Measurements from ENCODE around the gene DDIT3. TPM values are rescaled to one million over a fixed set of nuclear protein-coding genes. Genes with fewer than 3 reads are reported as not detected.

Gene DDIT3
- total and polyA plus RNA-seq, 2 of the 8 experiments (the other 6 are each of a cell fraction or from before 2014, with no cell fraction given): 4.9 to 5.7 TPM

DNA sequence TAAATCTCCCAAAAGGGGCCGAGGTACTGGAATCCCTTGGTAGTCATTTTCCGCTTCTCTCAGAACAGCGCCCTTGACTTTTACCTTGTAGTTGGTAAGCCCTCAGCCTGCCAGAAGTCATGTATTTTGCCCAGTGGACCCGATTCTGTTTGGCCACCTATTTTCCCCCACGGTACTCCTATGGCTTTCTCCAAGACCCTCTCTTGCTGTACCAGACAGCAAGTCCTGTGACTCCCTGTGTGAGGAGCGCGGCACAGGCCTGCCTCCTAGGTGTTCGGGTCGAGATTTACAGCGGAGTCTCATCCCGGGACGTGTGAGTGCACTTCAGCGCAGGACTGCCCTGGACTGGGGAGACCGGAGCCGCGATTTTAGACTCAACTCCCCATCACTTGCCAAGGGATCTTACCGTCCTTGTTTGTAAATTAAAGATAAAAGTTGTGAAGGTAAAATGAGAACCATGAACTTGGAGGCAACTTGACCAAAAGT lies 1.3 kb upstream of the DDIT3 start:
- peaks cover 8 to 24% (median 14%) of the 10 kb centered on the region in 4 experiments for H3K4me1 ChIP-seq (replicated peaks in 1 of 4; ENCODE audit: control insufficient read depth in 3 of 4, insufficient read depth in 4 of 4, low read length in 3 of 4)
- no peaks in the 10 kb centered on the region for H3K27me3 ChIP-seq (replicated peaks in 1 of 4; ENCODE audit: control insufficient read depth in 3 of 4, extremely low read depth in 1 of 4, insufficient read depth in 3 of 4, low read length in 3 of 4)
- CTCF ChIA-PET (ENCODE audit: partially characterized antibody): interaction anchor here (0.8 to 2.0 kb wide), 4 partner anchors 31 to 279 kb away, joined by 3 to 4 read pairs (median 3); no protein-coding TSS in a partner anchor
- no peak overlapping the region for H3K23ac ChIP-seq (ENCODE audit: insufficient read length)
- H4K5ac ChIP-seq (ENCODE audit: insufficient read length, low read depth, low read length): no peak overlapping the region
- H2BK15ac ChIP-seq (ENCODE audit: low read length): no peak overlapping the region
- H3K4me2 ChIP-seq (ENCODE audit: insufficient read depth in 1 of 2, low read depth in 2 of 2, low read length in 2 of 2): peak overlapping the region; percentile 81 to 83
- DNase-seq (ENCODE audit: low read depth in 1 of 2, low spot score in 2 of 2) (peak in 1 of 2 experiments; percentile 62), FAIRE-seq (no peak)
- TF ChIP-seq POLR2A (IDR thresholded peaks at IDR 0.05; ENCODE audit: control extremely low read depth in 1 of 2, low read depth in 2 of 2, low read length in 2 of 2) (no peak; a peak in 1 of 3 replicates), SP2 (IDR thresholded peaks at IDR 0.05; ENCODE audit: low read length) (no peak), SIX5 (IDR thresholded peaks at IDR 0.05; ENCODE audit: low read depth, low read length) (no peak), MAFK (IDR thresholded peaks at IDR 0.05; ENCODE audit: low read depth, low read length) (no peak), HDAC2 (IDR thresholded peaks at IDR 0.05; ENCODE audit: borderline replicate concordance in 1 of 2, low read depth in 2 of 2, low read length in 2 of 2) (no peak), JUND (IDR thresholded peaks at IDR 0.05; ENCODE audit: low read length) (no peak), SUZ12 (IDR thresholded peaks at IDR 0.05; ENCODE audit: low read length) (no peak), KDM4A (IDR thresholded peaks at IDR 0.05; ENCODE audit: low read depth, low read length, severe bottlenecking) (no peak), CBX8 (IDR thresholded peaks at IDR 0.05; ENCODE audit: borderline replicate concordance, low read depth, low read length) (no peak), CEBPB (IDR thresholded peaks at IDR 0.05; ENCODE audit: low read depth, low read length) (no peak), SRF (IDR thresholded peaks at IDR 0.05; ENCODE audit: low read depth, low read length) (no peak), NANOG (IDR thresholded peaks at IDR 0.05; ENCODE audit: insufficient read depth, low read depth, low read length, poor library complexity, severe bottlenecking) (no peak)
- H3K9me3 ChIP-seq (ENCODE audit: insufficient read depth in 2 of 2, low read depth in 1 of 2, low read length in 1 of 2): no peaks in the 10 kb centered on the region
- H2BK20ac ChIP-seq (ENCODE audit: low read length): no peak overlapping the region
- no peaks in the 10 kb centered on the region; the same call in 1 of the 2 replicates for H3K79me1 ChIP-seq (ENCODE audit: low read depth, low read length)
- 32% methylated on average over 17 of the region's 17 CpGs; no CpG with 5 or more reads in 1 of the 2 experiments for WGBS, 2 experiments (ENCODE audit: extremely low coverage in 1 of 2, insufficient coverage in 1 of 2, insufficient read length in 1 of 2, insufficient replicate concordance in 2 of 2, low coverage in 1 of 2, low lambda C conversion rate in 2 of 2, missing lambda C conversion rate in 1 of 2)
- no peak overlapping the region for H3K18ac ChIP-seq (ENCODE audit: extremely low read depth, low read length)
- H3K4ac ChIP-seq (replicated peaks; ENCODE audit: insufficient read length, low read depth, low read length): no peak overlapping the region
- POLR2A ChIA-PET (ENCODE audit: partially characterized antibody): interaction anchor here (0.7 to 6.0 kb wide), 6 partner anchors 9 to 293 kb away, joined by 3 to 60 read pairs (median 22); partner anchors contain the start of gene KIF5A
- peak overlapping the region; percentile 55 to 95 (median 64) for H3K4me3 ChIP-seq (ENCODE audit: extremely low read depth in 1 of 4, insufficient read depth in 2 of 4, low read depth in 3 of 4, low read length in 4 of 4)
- no peak overlapping the region for H4K91ac ChIP-seq (replicated peaks; ENCODE audit: insufficient read length, low read length)
- no peak overlapping the region for H3K56ac ChIP-seq (replicated peaks; ENCODE audit: insufficient read length, low read depth, low read length)
- H3K9ac ChIP-seq (replicated peaks in 1 of 4; ENCODE audit: extremely low read depth in 1 of 4, low read depth in 3 of 4, low read length in 3 of 4): no peak overlapping the region
- H3K27ac ChIP-seq (ENCODE audit: low read depth, low read length): no peak overlapping the region
- H4K8ac ChIP-seq (ENCODE audit: extremely low read depth, insufficient read depth, low read length): no peak overlapping the region
- no peak overlapping the region for H2BK5ac ChIP-seq (ENCODE audit: low read depth, low read length)
- H4K20me1 ChIP-seq (replicated peaks in 1 of 2; ENCODE audit: control insufficient read depth in 1 of 2, insufficient read depth in 2 of 2, low read length in 2 of 2): peaks cover 7 to 21% of the 10 kb centered on the region in 2 experiments
- peaks cover 19% of the 10 kb centered on the region for H3K23me2 ChIP-seq (ENCODE audit: low read depth, low read length)
- no peak overlapping the region for H2BK120ac ChIP-seq (replicated peaks; ENCODE audit: low read depth, low read length)
- peaks cover 13 to 35% (median 13%) of the 10 kb centered on the region in 4 experiments for H3K36me3 ChIP-seq (ENCODE audit: control insufficient read depth in 2 of 4, insufficient read depth in 4 of 4, low read length in 3 of 4)
- no peak overlapping the region for H2AFZ ChIP-seq (ENCODE audit: low read length)
- H2BK12ac ChIP-seq (ENCODE audit: low read depth, low read length): no peak overlapping the region; the same call in 1 of the 2 replicates
- H2AK5ac ChIP-seq (ENCODE audit: low read depth, low read length): no peak overlapping the region
- peaks cover 0 to 29% of the 10 kb centered on the region in 2 experiments; a peak in 2 of 4 replicates for H3K79me2 ChIP-seq (ENCODE audit: control insufficient read depth in 1 of 2, insufficient read depth in 2 of 2, low read length in 2 of 2)
- no peak overlapping the region for H3K14ac ChIP-seq (ENCODE audit: insufficient read length)

Data from H1 (cell line).